Measurements from ENCODE around the gene MCRIP1. TPM values are rescaled to one million over a fixed set of nuclear protein-coding genes. Genes with fewer than 3 reads are reported as not detected.

The MCRIP1 gene
- total and polyA plus RNA-seq, 2 of the 4 experiments (the other 2 are of a cell fraction): 56.5 to 164 TPM

DNA sequence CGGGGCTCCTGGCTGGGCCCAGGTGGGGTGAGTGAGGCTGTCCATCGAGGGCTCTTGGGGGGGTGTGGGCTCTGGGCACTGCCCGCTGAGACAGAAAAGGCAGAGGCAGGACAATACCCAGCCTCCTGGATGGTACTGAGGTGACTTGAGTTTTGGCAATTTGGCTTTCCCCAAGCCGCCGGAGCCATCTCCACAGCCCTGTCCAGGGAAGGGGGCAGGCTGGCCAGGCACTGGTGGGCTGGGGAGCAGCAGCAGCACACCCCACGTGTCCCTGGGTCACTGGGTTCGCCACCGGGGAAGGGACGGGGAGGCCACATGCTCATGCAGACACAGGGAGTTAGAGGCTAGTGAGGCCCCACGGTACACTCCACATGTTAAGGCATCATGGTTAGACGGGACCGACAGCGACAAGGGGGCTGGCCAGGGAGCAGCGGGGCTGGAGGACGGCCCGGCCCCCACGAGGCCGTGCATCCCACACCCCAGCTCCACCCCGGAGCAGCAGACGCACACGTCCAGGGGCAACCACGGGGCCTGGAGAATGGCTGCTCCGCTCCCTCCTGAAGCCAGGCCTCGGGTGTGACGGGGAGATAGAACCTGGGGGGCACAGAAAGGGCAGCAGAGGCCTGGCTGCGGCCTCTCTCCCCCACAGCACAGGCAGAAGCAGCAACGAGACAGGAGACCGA lies 35.0 kb upstream of the MCRIP1 start:
- peak overlapping the region; percentile 95 for H3K4ac ChIP-seq (ENCODE audit: low read depth, low read length)
- BruUV-seq (replicated peaks): no TSS peak
- H3K14ac ChIP-seq (replicated peaks; ENCODE audit: low read depth, low read length): 0 out of 2 replicates have a peak overlapping the region, but pooled peaks have one; percentile 68
- H3K9me3 ChIP-seq (ENCODE audit: control insufficient read depth, insufficient read depth, low read length): no peaks in the 10 kb centered on the region
- H2AK9ac ChIP-seq (replicated peaks; ENCODE audit: low read depth, low read length, poor library complexity): peak overlapping the region; percentile 98
- dilution Hi-C loops (cut with HindIII; ENCODE audit: low sequenced_read_pairs, unreplicated experiment): no loop called here
- H4K91ac ChIP-seq (ENCODE audit: insufficient read depth, low read depth, low read length): peak overlapping the region; percentile 76
- peaks cover 55% of the 10 kb centered on the region for H4K20me1 ChIP-seq (ENCODE audit: insufficient read depth, low read length)
- H3K4me1 ChIP-seq (ENCODE audit: control insufficient read depth, insufficient read depth, low read length): peaks cover 36% of the 10 kb centered on the region
- H2BK5ac ChIP-seq (ENCODE audit: low read depth, low read length, poor library complexity, severe bottlenecking): peak overlapping the region; percentile 95
- peak overlapping the region; percentile 98 for H2AK5ac ChIP-seq (ENCODE audit: low read depth, low read length)
- no peak overlapping the region for H3K18ac ChIP-seq (ENCODE audit: low read depth, low read length)
- no peak overlapping the region for H3K56ac ChIP-seq (ENCODE audit: extremely low read depth, insufficient read depth, low read length)
- H3K4me2 ChIP-seq (ENCODE audit: low read depth, low read length): no peak overlapping the region
- no peaks in the 10 kb centered on the region for H3K27me3 ChIP-seq (ENCODE audit: control insufficient read depth, insufficient read depth, low read length)
- no peak for DNase-seq
- in situ Hi-C loops (cut with MboI; ENCODE audit: low sequenced_read_pairs): no loop called here
- H2BK15ac ChIP-seq (ENCODE audit: low read depth, low read length): no peak overlapping the region; the same call in 2 of the 3 replicates
- TF ChIP-seq, protein P1, sequence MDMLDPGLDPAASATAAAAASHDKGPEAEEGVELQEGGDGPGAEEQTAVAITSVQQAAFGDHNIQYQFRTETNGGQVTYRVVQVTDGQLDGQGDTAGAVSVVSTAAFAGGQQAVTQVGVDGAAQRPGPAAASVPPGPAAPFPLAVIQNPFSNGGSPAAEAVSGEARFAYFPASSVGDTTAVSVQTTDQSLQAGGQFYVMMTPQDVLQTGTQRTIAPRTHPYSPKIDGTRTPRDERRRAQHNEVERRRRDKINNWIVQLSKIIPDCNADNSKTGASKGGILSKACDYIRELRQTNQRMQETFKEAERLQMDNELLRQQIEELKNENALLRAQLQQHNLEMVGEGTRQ (IDR thresholded peaks at IDR 0.05; ENCODE audit: low read depth, low read length): no peak
- TF ChIP-seq RFX5 (IDR thresholded peaks at IDR 0.05; ENCODE audit: low read depth, low read length): no peak
- TF ChIP-seq MAFK (IDR thresholded peaks at IDR 0.05; ENCODE audit: low read depth, low read length): no peak
- TF ChIP-seq CEBPB (IDR thresholded peaks at IDR 0.05; ENCODE audit: low read depth, low read length): no peak
- no peak for TF ChIP-seq MAZ (IDR thresholded peaks at IDR 0.05; ENCODE audit: borderline replicate concordance, low read depth, low read length)
- peak; percentile 40 for TF ChIP-seq POLR2A (IDR thresholded peaks at IDR 0.05; ENCODE audit: low read depth, low read length)
- H3K27ac ChIP-seq (ENCODE audit: insufficient read depth, low read length): peak overlapping the region; percentile 81
- POLR2A ChIA-PET (ENCODE audit: unreplicated experiment): no interaction called here
- peak overlapping the region; percentile 40 for H3K9ac ChIP-seq (ENCODE audit: low read depth, low read length)
- peak overlapping the region; percentile 49 for H4K5ac ChIP-seq (ENCODE audit: low read depth, low read length)
- peak overlapping the region; percentile 42; the same call in 1 of the 2 replicates for H2BK120ac ChIP-seq (ENCODE audit: low read depth, low read length)
- H4K8ac ChIP-seq (ENCODE audit: low read depth in 2 of 2, low read length in 2 of 2): peak overlapping the region; percentile 39 to 71
- peaks cover 15% of the 10 kb centered on the region; the same call in 1 of the 2 replicates for H3K9me1 ChIP-seq (ENCODE audit: insufficient read depth, low read length)
- ATAC-seq (ENCODE audit: low read depth): no peak
- CTCF ChIA-PET: no interaction called here
- peak overlapping the region; percentile 67 for H2AFZ ChIP-seq (replicated peaks; ENCODE audit: low read length, poor library complexity)
- intact Hi-C loops (cut with micrococcal nuclease): no loop called here
- H3K79me1 ChIP-seq (ENCODE audit: low read depth in 1 of 2, low read length in 2 of 2): peaks cover 13 to 82% of the 10 kb centered on the region in 2 experiments; a peak in 3 of 4 replicates
- whole genome bisulfite sequencing, 2 experiments (ENCODE audit: extremely low coverage in 2 of 2, insufficient read length in 1 of 2): 100% methylated on average over 1 of the region's 28 CpGs; no CpG with 5 or more reads in 1 of the 2 experiments
- no peak overlapping the region for H3K4me3 ChIP-seq (ENCODE audit: insufficient read depth, low read depth, low read length)
- no peak overlapping the region for H2BK20ac ChIP-seq (ENCODE audit: low read depth, low read length)
- peak overlapping the region; percentile 78 for H3K23ac ChIP-seq (ENCODE audit: low read depth, low read length)
- H3K36me3 ChIP-seq (ENCODE audit: control insufficient read depth, insufficient read depth, low read length): peaks cover 44% of the 10 kb centered on the region
